IMR-90 (cell line): Measurements from ENCODE around the gene CD7. TPM values are rescaled to one million over a fixed set of nuclear protein-coding genes. Genes with fewer than 3 reads are reported as not detected.

Source experiments
- ATAC-seq: fragments of 200-7000 bp; cut with Tn5 transposase; 2 replicates; pipeline ENCODE4 v1.9.1; 2020; ENCODE audit warnings: low read depth, mild to moderate bottlenecking, moderate library complexity
- BruUV-seq: library from RNA; stranded (reverse); fragments of 400-500 nt; replicated peaks from 2 replicates; lab custom pipeline; 2021; lab: Mats Ljungman, UMichigan
- CTCF ChIA-PET: fragments of 300-600 bp; formaldehyde crosslinking; extraction: SDS; loops from one replicate; lab custom pipeline; 2021; ENCODE audit warnings: antibody characterized with exemption; lab: Yijun Ruan, JAX
- POLR2A ChIA-PET: fragments of 300-600 bp; sonication (Branson Sonifier 250); formaldehyde crosslinking; loops from one replicate; lab custom pipeline; 2022; ENCODE audit warnings: antibody characterized with exemption; ENCODE audit not compliant: unreplicated experiment; lab: Charles Lee
- DNase-seq: peaks from one replicate; pipeline ENCODE4 v3.0.0; 2013
- H2AFZ ChIP-seq: replicated peaks from 2 replicates; pipeline ENCODE3; 2013; ENCODE audit warnings: low read length, mild to moderate bottlenecking; ENCODE audit not compliant: poor library complexity
- H2AK5ac ChIP-seq: 2 replicates; pipeline ENCODE4 v1.6.1; 2013; ENCODE audit warnings: low read depth, low read length, inconsistent platforms
- H2AK9ac ChIP-seq: replicated peaks from 2 replicates; pipeline ENCODE3; 2013; ENCODE audit warnings: mild to moderate bottlenecking, low read depth, low read length, moderate library complexity; ENCODE audit not compliant: poor library complexity
- H2BK120ac ChIP-seq: 2 replicates; pipeline ENCODE4 v1.6.1; 2013; ENCODE audit warnings: low read depth, low read length, inconsistent platforms
- H2BK15ac ChIP-seq: 3 replicates; pipeline ENCODE4 v1.6.1; 2013; ENCODE audit warnings: low read depth, low read length, inconsistent platforms
- H2BK20ac ChIP-seq: 2 replicates; pipeline ENCODE4 v1.6.1; 2013; ENCODE audit warnings: low read depth, mild to moderate bottlenecking, inconsistent platforms, low read length, moderate library complexity
- H2BK5ac ChIP-seq: 2 replicates; pipeline ENCODE4 v1.6.1; 2013; ENCODE audit warnings: mild to moderate bottlenecking, low read depth, low read length, inconsistent platforms; ENCODE audit not compliant: poor library complexity, severe bottlenecking
- H3K14ac ChIP-seq: replicated peaks from 2 replicates; pipeline ENCODE4 v1.6.1; 2013; ENCODE audit warnings: low read depth, low read length, inconsistent platforms
- H3K18ac ChIP-seq: 2 replicates; pipeline ENCODE4 v1.6.1; 2013; ENCODE audit warnings: low read depth, low read length, control low read depth
- H3K23ac ChIP-seq: 2 replicates; pipeline ENCODE4 v1.6.1; 2013; ENCODE audit warnings: low read depth, low read length, inconsistent platforms
- H3K27ac ChIP-seq: 2 replicates; pipeline ENCODE4 v1.5.1; 2013; ENCODE audit warnings: mild to moderate bottlenecking, control low read depth, low read length; ENCODE audit not compliant: insufficient read depth
- H3K27me3 ChIP-seq: 2 replicates; pipeline ENCODE4 v1.6.1; 2013; ENCODE audit warnings: low read length; ENCODE audit not compliant: control insufficient read depth, insufficient read depth
- H3K36me3 ChIP-seq: 2 replicates; pipeline ENCODE4 v1.6.1; 2013; ENCODE audit warnings: low read length, mixed read lengths; ENCODE audit not compliant: control insufficient read depth, insufficient read depth
- H3K4ac ChIP-seq: 2 replicates; pipeline ENCODE4 v1.6.1; 2013; ENCODE audit warnings: low read depth, low read length, inconsistent platforms
- H3K4me1 ChIP-seq: 2 replicates; pipeline ENCODE4 v1.6.1; 2013; ENCODE audit warnings: low read length, mixed read lengths; ENCODE audit not compliant: control insufficient read depth, insufficient read depth
- H3K4me2 ChIP-seq: 2 replicates; pipeline ENCODE4 v1.6.1; 2013; ENCODE audit warnings: low read depth, mild to moderate bottlenecking, control low read depth, low read length, moderate library complexity
- H3K4me3 ChIP-seq: 2 replicates; pipeline ENCODE4 v1.5.1; 2013; ENCODE audit warnings: low read depth, mild to moderate bottlenecking, control low read depth, low read length, moderate library complexity; ENCODE audit not compliant: insufficient read depth
- H3K56ac ChIP-seq: 2 replicates; pipeline ENCODE4 v1.6.1; 2013; ENCODE audit warnings: low read length, inconsistent platforms; ENCODE audit not compliant: insufficient read depth; ENCODE audit errors: extremely low read depth
- H3K79me1 ChIP-seq, 2 experiments: 2 replicates each; pipeline ENCODE4 v1.6.1; 2013; ENCODE audit warnings: low read length in 2 of 2, inconsistent platforms in 1 of 2, low read depth in 1 of 2
- H3K9ac ChIP-seq: 2 replicates; pipeline ENCODE4 v1.6.1; 2013; ENCODE audit warnings: low read depth, low read length, control low read depth
- H3K9me1 ChIP-seq: 2 replicates; pipeline ENCODE4 v1.6.1; 2013; ENCODE audit warnings: low read length, inconsistent platforms; ENCODE audit not compliant: insufficient read depth
- H3K9me3 ChIP-seq: 2 replicates; pipeline ENCODE4 v1.6.1; 2013; ENCODE audit warnings: low read length; ENCODE audit not compliant: control insufficient read depth, insufficient read depth
- H4K20me1 ChIP-seq: 2 replicates; pipeline ENCODE4 v1.6.1; 2013; ENCODE audit warnings: low read length, inconsistent platforms; ENCODE audit not compliant: insufficient read depth
- H4K5ac ChIP-seq: 2 replicates; pipeline ENCODE4 v1.6.1; 2013; ENCODE audit warnings: mild to moderate bottlenecking, low read depth, low read length, control low read depth
- H4K8ac ChIP-seq, 2 experiments: 2 replicates each; pipeline ENCODE4 v1.6.1; 2013; ENCODE audit warnings: low read depth in 2 of 2, low read length in 2 of 2, control low read depth in 1 of 2, inconsistent platforms in 1 of 2
- H4K91ac ChIP-seq: 2 replicates; pipeline ENCODE4 v1.6.1; 2013; ENCODE audit warnings: low read depth, low read length, inconsistent platforms; ENCODE audit not compliant: insufficient read depth
- BHLHE40 ChIP-seq: fragments of 150-350 bp; IDR thresholded peaks from 2 replicates; pipeline ENCODE4 v1.6.1; 2016; ENCODE audit warnings: mild to moderate bottlenecking, low read depth, low read length
- CEBPB ChIP-seq: IDR thresholded peaks from 2 replicates; pipeline ENCODE4 v1.6.1; 2012; ENCODE audit warnings: low read depth, low read length, improper control_type of control experiment
- CHD1 ChIP-seq: IDR thresholded peaks from 2 replicates; pipeline ENCODE4 v1.6.1; 2012; ENCODE audit warnings: low read depth, low read length, improper control_type of control experiment
- ELK1 ChIP-seq: fragments of 150-350 bp; IDR thresholded peaks from 2 replicates; pipeline ENCODE4 v1.6.1; 2016; ENCODE audit warnings: low read depth, mild to moderate bottlenecking, low read length, moderate library complexity, borderline replicate concordance
- FOS ChIP-seq: fragments of 150-350 bp; IDR thresholded peaks from 2 replicates; pipeline ENCODE4 v1.6.1; 2016; ENCODE audit warnings: low read depth, low read length
- MAFK ChIP-seq: IDR thresholded peaks from 2 replicates; pipeline ENCODE4 v1.6.1; 2012; ENCODE audit warnings: low read depth, low read length, improper control_type of control experiment
- MAZ ChIP-seq: IDR thresholded peaks from 2 replicates; pipeline ENCODE4 v1.6.1; 2012; ENCODE audit warnings: low read depth, mild to moderate bottlenecking, low read length, improper control_type of control experiment, moderate library complexity, borderline replicate concordance
- MXI1 ChIP-seq: IDR thresholded peaks from 2 replicates; pipeline ENCODE4 v1.6.1; 2012; ENCODE audit warnings: low read depth, mild to moderate bottlenecking, low read length, moderate library complexity, borderline replicate concordance
- NFE2L2 ChIP-seq: fragments of 150-350 bp; IDR thresholded peaks from 2 replicates; pipeline ENCODE4 v1.6.1; 2016; ENCODE audit warnings: low read depth, mild to moderate bottlenecking, low read length
- POLR2A ChIP-seq: IDR thresholded peaks from 2 replicates; pipeline ENCODE4 v1.6.1; 2012; ENCODE audit warnings: mild to moderate bottlenecking, low read depth, low read length
- RAD21 ChIP-seq: IDR thresholded peaks from 2 replicates; pipeline ENCODE4 v1.6.1; 2012; ENCODE audit warnings: low read length, improper control_type of control experiment
- RCOR1 ChIP-seq: IDR thresholded peaks from 2 replicates; pipeline ENCODE4 v1.6.1; 2012; ENCODE audit warnings: mild to moderate bottlenecking, low read length, improper control_type of control experiment; ENCODE audit not compliant: insufficient replicate concordance
- RFX5 ChIP-seq: IDR thresholded peaks from 2 replicates; pipeline ENCODE4 v1.8.0; 2012; ENCODE audit warnings: low read depth, mild to moderate bottlenecking, low read length, moderate library complexity
- SMC3 ChIP-seq: fragments of 150-350 bp; IDR thresholded peaks from 2 replicates; pipeline ENCODE4 v1.6.1; 2016; ENCODE audit warnings: low read depth, mild to moderate bottlenecking, antibody characterized with exemption, low read length, moderate library complexity
- WGBS, 2 experiments: methylation state at CpG; one replicate each; pipeline versions ENCODE4 v1.1.5 to v1.1.7; 2013; ENCODE audit warnings: missing lambda C conversion rate in 2 of 2; ENCODE audit not compliant: insufficient read length in 1 of 2; ENCODE audit errors: extremely low coverage in 2 of 2; 5-methylcytosine and 5-hydroxymethylcytosine counted together
- dilution Hi-C: fragments of 300-500 bp; cut with HindIII; formaldehyde crosslinking; loops from one replicate; pipeline ENCODE4 v1.14.3; 2018; ENCODE audit warnings: low sequenced_read_pairs; ENCODE audit not compliant: unreplicated experiment
- in situ Hi-C: fragments of 300-500 bp; cut with MboI; formaldehyde crosslinking; loops from 3 replicates; pipeline ENCODE4 v1.14.3; 2019; ENCODE audit warnings: low sequenced_read_pairs, inconsistent platforms, mixed read lengths
- intact Hi-C: fragments of 100-400 bp; cut with micrococcal nuclease; formaldehyde crosslinking; loops from 2 replicates; pipeline ENCODE4 v1.10.0; 2022
- polyA plus RNA-seq, 3 experiments: library from polyadenylated mRNA; depleted of rRNA; stranded (reverse); fragments of >200 nt; gene quantifications; 2 replicates each; pipeline ENCODE4 v1.2.3, GENCODE V29; 2012; ENCODE audit warnings: low replicate concordance in 1 of 3
- total RNA-seq: library from RNA; depleted of rRNA; stranded (reverse); fragments of >200 nt; gene quantifications from 2 replicates; pipeline ENCODE4 v1.2.3, GENCODE V29; 2012
- TF ChIP-seq, protein P1 (sequence below): fragments of 150-350 bp; IDR thresholded peaks from 2 replicates; pipeline ENCODE4 v1.6.1; 2017; ENCODE audit warnings: mild to moderate bottlenecking, antibody characterized with exemption, low read length, low read depth
- TF ChIP-seq, protein P2 (sequence below): conservative IDR thresholded peaks from 2 replicates; pipeline ENCODE4 v1.5.1; 2012; ENCODE audit warnings: mild to moderate bottlenecking, low read depth, low read length, improper control_type of control experiment

Gene CD7
- total and polyA plus RNA-seq, 2 of the 4 experiments (the other 2 are of a cell fraction), result not detected

- no peak overlapping the region for H3K23ac ChIP-seq
- ChIA-PET CTCF (no interaction called here), POLR2A (no interaction called here)
- no peak overlapping the region for H2BK20ac ChIP-seq
- no peaks in the 10 kb centered on the region for H3K9me3 ChIP-seq
- H3K56ac ChIP-seq, result no peak overlapping the region
- in situ Hi-C loops (no loop called here), intact Hi-C loops (no loop called here), dilution Hi-C loops (no loop called here)
- H3K27ac ChIP-seq, result no peak overlapping the region
- no peak overlapping the region for H3K4ac ChIP-seq
- no peak for TF ChIP-seq RCOR1
- no peak for TF ChIP-seq RFX5
- TF ChIP-seq CEBPB, result no peak
- no peak for TF ChIP-seq BHLHE40
- no peak for TF ChIP-seq FOS
- no peak for TF ChIP-seq MAZ
- no peak for TF ChIP-seq CHD1
- TF ChIP-seq, protein P1, sequence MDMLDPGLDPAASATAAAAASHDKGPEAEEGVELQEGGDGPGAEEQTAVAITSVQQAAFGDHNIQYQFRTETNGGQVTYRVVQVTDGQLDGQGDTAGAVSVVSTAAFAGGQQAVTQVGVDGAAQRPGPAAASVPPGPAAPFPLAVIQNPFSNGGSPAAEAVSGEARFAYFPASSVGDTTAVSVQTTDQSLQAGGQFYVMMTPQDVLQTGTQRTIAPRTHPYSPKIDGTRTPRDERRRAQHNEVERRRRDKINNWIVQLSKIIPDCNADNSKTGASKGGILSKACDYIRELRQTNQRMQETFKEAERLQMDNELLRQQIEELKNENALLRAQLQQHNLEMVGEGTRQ, result no peak
- no peak for TF ChIP-seq POLR2A
- TF ChIP-seq, protein P2, sequence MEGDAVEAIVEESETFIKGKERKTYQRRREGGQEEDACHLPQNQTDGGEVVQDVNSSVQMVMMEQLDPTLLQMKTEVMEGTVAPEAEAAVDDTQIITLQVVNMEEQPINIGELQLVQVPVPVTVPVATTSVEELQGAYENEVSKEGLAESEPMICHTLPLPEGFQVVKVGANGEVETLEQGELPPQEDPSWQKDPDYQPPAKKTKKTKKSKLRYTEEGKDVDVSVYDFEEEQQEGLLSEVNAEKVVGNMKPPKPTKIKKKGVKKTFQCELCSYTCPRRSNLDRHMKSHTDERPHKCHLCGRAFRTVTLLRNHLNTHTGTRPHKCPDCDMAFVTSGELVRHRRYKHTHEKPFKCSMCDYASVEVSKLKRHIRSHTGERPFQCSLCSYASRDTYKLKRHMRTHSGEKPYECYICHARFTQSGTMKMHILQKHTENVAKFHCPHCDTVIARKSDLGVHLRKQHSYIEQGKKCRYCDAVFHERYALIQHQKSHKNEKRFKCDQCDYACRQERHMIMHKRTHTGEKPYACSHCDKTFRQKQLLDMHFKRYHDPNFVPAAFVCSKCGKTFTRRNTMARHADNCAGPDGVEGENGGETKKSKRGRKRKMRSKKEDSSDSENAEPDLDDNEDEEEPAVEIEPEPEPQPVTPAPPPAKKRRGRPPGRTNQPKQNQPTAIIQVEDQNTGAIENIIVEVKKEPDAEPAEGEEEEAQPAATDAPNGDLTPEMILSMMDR, result no peak
- no peak for TF ChIP-seq SMC3
- no peak for TF ChIP-seq MXI1
- TF ChIP-seq NFE2L2, result no peak
- no peak for TF ChIP-seq MAFK
- no peak for TF ChIP-seq RAD21
- TF ChIP-seq ELK1, result no peak
- H4K20me1 ChIP-seq, result no peaks in the 10 kb centered on the region; the same call in 1 of the 2 replicates
- no peak overlapping the region for H2BK15ac ChIP-seq
- H2AFZ ChIP-seq, result no peak overlapping the region
- no peak overlapping the region for H3K9ac ChIP-seq
- H4K8ac ChIP-seq, result no peak overlapping the region
- ATAC-seq, result no peak
- BruUV-seq, result no TSS peak
- DNase-seq, result no peak
- no peak overlapping the region for H3K4me2 ChIP-seq
- no peak overlapping the region for H4K91ac ChIP-seq
- no peak overlapping the region for H3K14ac ChIP-seq
- no peak overlapping the region for H4K5ac ChIP-seq
- peaks cover 18% of the 10 kb centered on the region for H3K4me1 ChIP-seq
- peaks cover 9% of the 10 kb centered on the region for H3K9me1 ChIP-seq
- H2BK5ac ChIP-seq, result no peak overlapping the region
- H3K36me3 ChIP-seq, result no peaks in the 10 kb centered on the region
- no peaks in the 10 kb centered on the region; the same call in 1 of the 2 replicates for H3K27me3 ChIP-seq
- 0 out of 2 replicates have a peak overlapping the region, but pooled peaks have one; percentile 8 for H2AK5ac ChIP-seq
- H3K18ac ChIP-seq, result no peak overlapping the region
- 95% methylated on average over 3 of the region's 23 CpGs; no CpG with 5 or more reads in 1 of the 2 experiments for WGBS, 2 experiments
- H2BK120ac ChIP-seq, result no peak overlapping the region
- no peak overlapping the region for H3K4me3 ChIP-seq
- no peak overlapping the region for H2AK9ac ChIP-seq
- peaks cover 0 to 6% of the 10 kb centered on the region in 2 experiments; a peak in 1 of 4 replicates for H3K79me1 ChIP-seq
These were observed 15.4 kb downstream of the CD7 start for GRCh38 chr17:82301916-82302567.
